ENCODE data around the gene MYT1.

- TF ChIP-seq CTCF (conservative IDR thresholded peaks at IDR 0.05 in 1 of 2, IDR thresholded peaks at IDR 0.05 in 1 of 2; ENCODE audit: extremely low read depth in 1 of 2, insufficient read depth in 1 of 2, low read depth in 1 of 2, low read length in 2 of 2) (no peak), EZH2 (IDR thresholded peaks at IDR 0.05; ENCODE audit: borderline replicate concordance, low read length) (no peak)
Measured at GRCh38 chr20:64194269-64194668, 30.0 kb downstream of the MYT1 start.
